Esophagus muscularis mucosa (tissue), 4 donors: Measurements from ENCODE around the gene TP73. TPM values are rescaled to one million over a fixed set of nuclear protein-coding genes. Genes with fewer than 3 reads are reported as not detected.

Source experiments
- DNase-seq: peaks from one replicate; pipeline ENCODE4 v3.0.0-alpha.2; 2017; ENCODE audit errors: extremely low spot score
- H3K27ac ChIP-seq, 4 donors: fragments of 200-600 bp; sonication (generic); replicated peaks in 1 of 4; 1 replicate in 3 of 4; 2 replicates in 1 of 4; pipeline ENCODE4 v1.5.1; 2016 to 2019; ENCODE audit warnings: mild to moderate bottlenecking in 1 of 4
- H3K27me3 ChIP-seq, 4 donors: fragments of 200-600 bp; sonication (generic); one replicate each; pipeline versions ENCODE4 v1.5.1 to v1.6.0; 2016 to 2019
- H3K36me3 ChIP-seq, 4 donors: fragments of 200-600 bp; sonication (generic); one replicate each; pipeline ENCODE4 v1.5.1; 2016 to 2019
- H3K4me1 ChIP-seq, 4 donors: fragments of 200-600 bp; sonication (generic); one replicate each; pipeline ENCODE4 v1.5.1; 2016 to 2019
- H3K4me3 ChIP-seq, 4 donors: fragments of 200-600 bp; sonication (generic); 1 replicate in 2 of 4; 2 replicates in 2 of 4; pipeline ENCODE4 v1.5.1; 2016 to 2019; ENCODE audit warnings: mild to moderate bottlenecking in 4 of 4, moderate library complexity in 1 of 4
- H3K9me3 ChIP-seq, 4 donors: fragments of 200-600 bp; sonication (generic); 1 replicate in 3 of 4; 2 replicates in 1 of 4; pipeline ENCODE4 v1.5.1; 2016 to 2019
- EP300 ChIP-seq: sonication (generic); formaldehyde crosslinking; IDR thresholded peaks from one replicate; pipeline ENCODE4 v1.6.1; 2017; ENCODE audit warnings: antibody characterized with exemption
- POLR2A ChIP-seq: fragments of 450-650 bp; IDR thresholded peaks from one replicate; pipeline ENCODE4 v1.6.1; 2017; ENCODE audit warnings: antibody characterized with exemption, moderate library complexity, mild to moderate bottlenecking, low read depth
- POLR2AphosphoS5 ChIP-seq, 2 donors: sonication (generic); formaldehyde crosslinking; IDR thresholded peaks; one replicate each; pipeline ENCODE4 v1.6.1; 2017; ENCODE audit warnings: antibody characterized with exemption in 2 of 2
- WGBS: methylation state at CpG from one replicate; pipeline ENCODE4 v1.1.5; 2018; 5-methylcytosine and 5-hydroxymethylcytosine counted together
- intact Hi-C: fragments of 100-400 bp; cut with DNase I; formaldehyde crosslinking; loops from one replicate; pipeline ENCODE4 v1.15.1; 2023
- total RNA-seq, 4 donors: library from RNA; depleted of rRNA; stranded (reverse); fragments of >200 nt; gene quantifications; one replicate each; pipeline versions ENCODE4 v1.1.0 to v1.2.1, GENCODE V29; 2016
- TF ChIP-seq, protein P1 (sequence below), 3 experiments: fragments of 200-600 bp in 2 of 3; fragments of 450-650 bp in 1 of 3; sonication (generic) in 2 of 3; IDR thresholded peaks; one replicate each; pipeline ENCODE4 v1.5.1; 2017 to 2019; ENCODE audit warnings: antibody characterized with exemption in 3 of 3, mild to moderate bottlenecking in 2 of 3, moderate library complexity in 1 of 3

The TP73 gene
- total RNA-seq, 4 donors from 2014 or later, result not detected

- no peaks in the 10 kb centered on the region for H3K36me3 ChIP-seq
- peaks cover 0 to 63% (median 10%) of the 10 kb centered on the region in 4 donors for H3K27me3 ChIP-seq
- no peak overlapping the region for H3K27ac ChIP-seq
- TF ChIP-seq EP300 (no peak), POLR2A (no peak), POLR2AphosphoS5 (IDR thresholded peaks at IDR 0.05) (no peak)
- TF ChIP-seq, protein P1, sequence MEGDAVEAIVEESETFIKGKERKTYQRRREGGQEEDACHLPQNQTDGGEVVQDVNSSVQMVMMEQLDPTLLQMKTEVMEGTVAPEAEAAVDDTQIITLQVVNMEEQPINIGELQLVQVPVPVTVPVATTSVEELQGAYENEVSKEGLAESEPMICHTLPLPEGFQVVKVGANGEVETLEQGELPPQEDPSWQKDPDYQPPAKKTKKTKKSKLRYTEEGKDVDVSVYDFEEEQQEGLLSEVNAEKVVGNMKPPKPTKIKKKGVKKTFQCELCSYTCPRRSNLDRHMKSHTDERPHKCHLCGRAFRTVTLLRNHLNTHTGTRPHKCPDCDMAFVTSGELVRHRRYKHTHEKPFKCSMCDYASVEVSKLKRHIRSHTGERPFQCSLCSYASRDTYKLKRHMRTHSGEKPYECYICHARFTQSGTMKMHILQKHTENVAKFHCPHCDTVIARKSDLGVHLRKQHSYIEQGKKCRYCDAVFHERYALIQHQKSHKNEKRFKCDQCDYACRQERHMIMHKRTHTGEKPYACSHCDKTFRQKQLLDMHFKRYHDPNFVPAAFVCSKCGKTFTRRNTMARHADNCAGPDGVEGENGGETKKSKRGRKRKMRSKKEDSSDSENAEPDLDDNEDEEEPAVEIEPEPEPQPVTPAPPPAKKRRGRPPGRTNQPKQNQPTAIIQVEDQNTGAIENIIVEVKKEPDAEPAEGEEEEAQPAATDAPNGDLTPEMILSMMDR (IDR thresholded peaks at IDR 0.05), result no peak
- DNase-seq, result no peak
- 85% methylated on average over 7 of the region's 7 CpGs for WGBS
- H3K9me3 ChIP-seq, result no peaks in the 10 kb centered on the region
- peaks cover 1 to 7% (median 5%) of the 10 kb centered on the region in 4 donors for H3K4me1 ChIP-seq
- intact Hi-C loops, result no loop called here
- H3K4me3 ChIP-seq, result no peak overlapping the region
Observed at GRCh38 chr1:3604997-3605823, 47.1 kb upstream of the TP73 start.

GRCh38 chr1:3606779-3607702, 45.3 kb upstream of the TP73 start:
- Histone ChIP-seq H3K27me3 (peaks cover 0 to 82% (median 25%) of the 10 kb centered on the region in 4 donors), H3K27ac (no peak overlapping the region), H3K9me3 (no peaks in the 10 kb centered on the region), H3K4me3 (no peak overlapping the region), H3K4me1 (peaks cover 19 to 25% (median 23%) of the 10 kb centered on the region in 4 donors), H3K36me3 (no peaks in the 10 kb centered on the region)
- WGBS, result 91% methylated on average over 18 of the region's 23 CpGs
- intact Hi-C loops, result no loop called here
- DNase-seq, result no peak
- TF ChIP-seq POLR2A, result no peak
- TF ChIP-seq POLR2AphosphoS5 (IDR thresholded peaks at IDR 0.05), result no peak
- TF ChIP-seq EP300, result no peak
- TF ChIP-seq, protein P1 (IDR thresholded peaks at IDR 0.05), result no peak

- 87% methylated on average over 12 of the region's 18 CpGs for WGBS
- H3K4me1 ChIP-seq, result peaks cover 19 to 27% (median 24%) of the 10 kb centered on the region in 4 donors
- H3K27ac ChIP-seq, result no peak overlapping the region
- no peak for DNase-seq
- H3K9me3 ChIP-seq, result no peaks in the 10 kb centered on the region
- H3K27me3 ChIP-seq, result peaks cover 0 to 88% (median 26%) of the 10 kb centered on the region in 4 donors
- H3K4me3 ChIP-seq, result no peak overlapping the region
- H3K36me3 ChIP-seq, result no peaks in the 10 kb centered on the region
- TF ChIP-seq POLR2A (no peak), EP300 (no peak), POLR2AphosphoS5 (IDR thresholded peaks at IDR 0.05) (no peak)
- TF ChIP-seq, protein P1 (IDR thresholded peaks at IDR 0.05), result no peak
- intact Hi-C loops, result no loop called here
Observed at GRCh38 chr1:3607703-3608065, 44.6 kb upstream of the TP73 start.

- 90% methylated on average over 5 of the region's 7 CpGs for WGBS
- intact Hi-C loops, result no loop called here
- H3K27ac ChIP-seq, result no peak overlapping the region
- H3K36me3 ChIP-seq, result no peaks in the 10 kb centered on the region
- DNase-seq, result no peak
- peaks cover 19 to 27% (median 24%) of the 10 kb centered on the region in 4 donors for H3K4me1 ChIP-seq
- H3K27me3 ChIP-seq, result peaks cover 0 to 92% (median 26%) of the 10 kb centered on the region in 4 donors
- no peak overlapping the region for H3K4me3 ChIP-seq
- no peaks in the 10 kb centered on the region for H3K9me3 ChIP-seq
- no peak for TF ChIP-seq POLR2AphosphoS5 (IDR thresholded peaks at IDR 0.05)
- TF ChIP-seq EP300, result no peak
- no peak for TF ChIP-seq POLR2A
- TF ChIP-seq, protein P1 (IDR thresholded peaks at IDR 0.05), result no peak
Observed at GRCh38 chr1:3608154-3608553, 44.2 kb upstream of the TP73 start.
